ENCODE measurements around the gene DGAT2.
"Not testable (repeated sequence)": the region's sequence is repeated elsewhere in the genome, so short reads cannot be mapped to it uniquely, and the experiment has no call there.

DGAT2 gene

GRCh38 chr11:75754933-75755332 lies 13.6 kb upstream of the DGAT2 start:
- not testable (repeated sequence) for DNase-seq

GRCh38 chr11:75757651-75758050 lies 10.9 kb upstream of the DGAT2 start:
- no peak for DNase-seq

- DNase-seq: no peak
Observed at GRCh38 chr11:75759832-75760231, 8.7 kb upstream of the DGAT2 start.

- DNase-seq: no peak
Observed at GRCh38 chr11:75760243-75760642, 8.3 kb upstream of the DGAT2 start.

GRCh38 chr11:75760710-75761493 lies 7.7 kb upstream of the DGAT2 start:
- DNase-seq: no peak

- no peak for DNase-seq
Observed at GRCh38 chr11:75762158-75762557, 6.4 kb upstream of the DGAT2 start.

- no peak for DNase-seq
Observed at GRCh38 chr11:75762885-75763284, 5.7 kb upstream of the DGAT2 start.

GRCh38 chr11:75763846-75764245 lies 4.7 kb upstream of the DGAT2 start:
- DNase-seq: no peak

GRCh38 chr11:75765116-75765515 lies 3.5 kb upstream of the DGAT2 start:
- DNase-seq: no peak

GRCh38 chr11:75766443-75767227 lies 1.9 kb upstream of the DGAT2 start:
- DNase-seq: no peak

- DNase-seq: no peak
Observed at GRCh38 chr11:75767228-75767572, 1.4 kb upstream of the DGAT2 start.

GRCh38 chr11:75767793-75768111 lies 826 bp upstream of the DGAT2 start:
- no peak for DNase-seq

- no peak for DNase-seq
Observed at GRCh38 chr11:75768909-75769771, 562 bp downstream of the DGAT2 start.

- no peak for DNase-seq
Observed at GRCh38 chr11:75770102-75770501, 1.5 kb downstream of the DGAT2 start.

GRCh38 chr11:75771646-75772410 lies 3.2 kb downstream of the DGAT2 start:
- no peak for DNase-seq

GRCh38 chr11:75773595-75774353 lies 5.2 kb downstream of the DGAT2 start:
- peak; percentile 10 for DNase-seq

- no peak for DNase-seq
Observed at GRCh38 chr11:75775056-75775455, 6.5 kb downstream of the DGAT2 start.

- DNase-seq: no peak
Observed at GRCh38 chr11:75776546-75776945, 8.0 kb downstream of the DGAT2 start.

- peak; percentile 8 for DNase-seq
Observed at GRCh38 chr11:75777461-75778110, 9.0 kb downstream of the DGAT2 start.

- no peak for DNase-seq
Observed at GRCh38 chr11:75778962-75779361, 10.4 kb downstream of the DGAT2 start.

- DNase-seq: no peak
Observed at GRCh38 chr11:75779960-75780359, 11.4 kb downstream of the DGAT2 start.

All from CD4-positive, alpha-beta T cell treated with Interleukin-4 for 4 hours (primary cell).